ENCODE data around the gene PGAP6.
A peak's percentile ranks its signal among the peaks of the same experiment; 100 is the strongest.
"Not testable (repeated sequence)": the region's sequence is repeated elsewhere in the genome, so short reads cannot be mapped to it uniquely, and the experiment has no call there.

The PGAP6 gene

GRCh38 chr16:401468-402348 is 19.9 kb upstream of the PGAP6 start, which contains the start of gene DECR2:
DECR2 (plus strand) TSS chr16:401885; CDS start chr16:401964, 79 bp downstream.
- DNase-seq = peak in 1 of 2 experiments; percentile 50

- DNase-seq = no peak
Measured at GRCh38 chr16:400061-400591, 18.3 kb upstream of the PGAP6 start.

GRCh38 chr16:399340-400019 is 17.7 kb upstream of the PGAP6 start:
- DNase-seq = no peak

- DNase-seq = no peak
Measured at GRCh38 chr16:398561-399339, 17.0 kb upstream of the PGAP6 start.

- DNase-seq = no peak
Measured at GRCh38 chr16:397736-398332, 16.1 kb upstream of the PGAP6 start.

- DNase-seq = no peak
Measured at GRCh38 chr16:397135-397661, 15.4 kb upstream of the PGAP6 start, which contains the start of gene NME4. NME4 (plus strand) TSS chr16:397199; CDS start chr16:397223, 24 bp downstream.

- DNase-seq = no peak
Measured at GRCh38 chr16:396605-397004, 14.8 kb upstream of the PGAP6 start.

- DNase-seq = no peak
Measured at GRCh38 chr16:396199-396598, 14.4 kb upstream of the PGAP6 start.

GRCh38 chr16:392450-393030 is 10.8 kb upstream of the PGAP6 start:
- DNase-seq = no peak

GRCh38 chr16:391885-392335 is 10.1 kb upstream of the PGAP6 start:
- no peak for DNase-seq

- no peak for DNase-seq
Measured at GRCh38 chr16:389352-389751, 7.6 kb upstream of the PGAP6 start.

GRCh38 chr16:387761-388666 is 6.2 kb upstream of the PGAP6 start:
- DNase-seq = not testable (repeated sequence)

- DNase-seq = no peak
Measured at GRCh38 chr16:386641-387156, 4.9 kb upstream of the PGAP6 start.

- no peak for DNase-seq
Measured at GRCh38 chr16:383326-384051, 1.7 kb upstream of the PGAP6 start.

- no peak for DNase-seq
Measured at GRCh38 chr16:381012-381788, 578 bp downstream of the PGAP6 start.

- DNase-seq = no peak
Measured at GRCh38 chr16:380762-381011, 1.1 kb downstream of the PGAP6 start.

- no peak for DNase-seq
Measured at GRCh38 chr16:379961-380761, 1.6 kb downstream of the PGAP6 start.
